ENCODE measurements around the gene CDH22. TPM values are rescaled to one million over a fixed set of nuclear protein-coding genes. Genes with fewer than 3 reads are reported as not detected.

The CDH22 gene
- total and polyA plus RNA-seq, 7 experiments from 2014 or later, result not detected

GRCh38 chr20:46312945-46313861 is 4.9 kb upstream of the CDH22 start:
- H3K4me3 Mint-ChIP-seq, result peak overlapping the region in 1 of 10 donors; percentile 75
- POLR2A ChIA-PET, result no interaction called here
- Histone ChIP-seq H3K9me3 (ENCODE audit: control insufficient read depth in 2 of 3, low read length in 3 of 3) (no peaks in the 10 kb centered on the region), H3K4me1 (ENCODE audit: control insufficient read depth in 2 of 2, insufficient read depth in 2 of 2, low read length in 2 of 2) (peaks cover 0 to 6% of the 10 kb centered on the region in 2 donors), H3K27me3 (ENCODE audit: control insufficient read depth in 2 of 2, insufficient read depth in 2 of 2, low read length in 2 of 2) (peaks cover 7 to 22% of the 10 kb centered on the region in 2 donors), H3K27ac (ENCODE audit: low read depth, low read length) (no peak overlapping the region), H3K4me3 (ENCODE audit: low read length) (no peak overlapping the region), H3K36me3 (ENCODE audit: control insufficient read depth in 2 of 3, insufficient read depth in 3 of 3, low read length in 3 of 3) (no peaks in the 10 kb centered on the region)
- ATAC-seq (no peak), DNase-seq (no peak)
- CTCF ChIA-PET, result no interaction called here
- peaks cover 0 to 24% (median 11%) of the 10 kb centered on the region in 7 donors for H3K4me1 Mint-ChIP-seq
- H3K27me3 Mint-ChIP-seq, result peaks cover 76 to 89% (median 84%) of the 10 kb centered on the region in 5 donors
- H3K27ac Mint-ChIP-seq, result no peak overlapping the region
- H3K36me3 Mint-ChIP-seq, result peaks cover 0 to 8% (median 0%) of the 10 kb centered on the region in 5 donors
- intact Hi-C loops (cut with micrococcal nuclease), result no loop called here
- peaks cover 0 to 3% (median 0%) of the 10 kb centered on the region in 11 donors for H3K9me3 Mint-ChIP-seq

DNA sequence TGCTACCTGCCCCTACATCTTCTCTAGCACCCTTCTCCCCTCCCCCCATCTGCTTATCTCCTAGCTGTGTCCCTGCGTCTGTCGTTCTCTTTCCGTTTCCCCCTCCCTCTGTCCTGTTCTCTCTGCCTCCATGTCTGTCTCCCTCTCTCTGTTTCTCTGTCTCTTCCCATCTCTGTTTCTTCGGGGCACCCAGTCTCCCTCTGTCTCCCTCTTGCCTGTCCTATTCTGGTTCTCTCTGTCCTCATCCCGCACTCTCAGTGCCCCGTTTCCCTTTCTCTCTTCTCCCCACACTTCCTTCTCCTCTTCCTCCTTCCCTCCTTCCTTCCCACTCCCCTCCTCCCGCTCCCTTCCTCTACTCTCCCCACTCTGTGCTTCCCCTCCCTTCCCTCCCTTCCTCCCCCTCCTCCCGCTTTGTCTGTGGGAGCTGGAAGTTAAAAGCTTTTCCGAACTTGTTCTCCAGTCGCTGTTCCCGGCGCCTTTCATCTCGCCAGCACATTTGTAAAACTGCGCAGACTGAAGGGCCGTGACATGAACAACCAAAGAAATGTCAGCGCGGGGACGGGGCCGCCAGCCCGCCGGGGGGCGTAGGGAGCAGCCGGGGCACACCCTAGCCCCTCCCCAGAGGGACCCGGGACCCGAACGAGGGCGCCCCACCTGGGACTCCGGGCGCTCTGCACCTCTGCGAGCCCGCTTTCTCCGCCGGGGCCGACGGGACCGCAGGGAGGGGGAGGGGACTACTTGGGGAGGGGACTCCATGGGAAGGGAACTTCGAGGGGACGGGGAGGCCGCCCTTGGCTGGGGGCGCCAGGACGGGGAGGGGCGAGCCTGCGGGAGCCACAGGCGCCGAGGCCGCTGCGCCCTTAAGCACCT is 4.0 kb upstream of the CDH22 start:
- intact Hi-C loops (cut with micrococcal nuclease), result no loop called here
- Histone ChIP-seq H3K9me3 (ENCODE audit: control insufficient read depth in 2 of 3, low read length in 3 of 3) (no peaks in the 10 kb centered on the region), H3K27ac (ENCODE audit: low read depth, low read length) (no peak overlapping the region), H3K27me3 (ENCODE audit: control insufficient read depth in 2 of 2, insufficient read depth in 2 of 2, low read length in 2 of 2) (peaks cover 7 to 20% of the 10 kb centered on the region in 2 donors), H3K4me1 (ENCODE audit: control insufficient read depth in 2 of 2, insufficient read depth in 2 of 2, low read length in 2 of 2) (peaks cover 0 to 6% of the 10 kb centered on the region in 2 donors), H3K36me3 (ENCODE audit: control insufficient read depth in 2 of 3, insufficient read depth in 3 of 3, low read length in 3 of 3) (no peaks in the 10 kb centered on the region), H3K4me3 (ENCODE audit: low read length) (no peak overlapping the region)
- Mint-ChIP-seq H3K4me1 (peaks cover 0 to 24% (median 11%) of the 10 kb centered on the region in 7 donors), H3K4me3 (peak overlapping the region in 8 of 10 donors; percentile 27 to 75 (median 37)), H3K27ac (no peak overlapping the region), H3K9me3 (peaks cover 0 to 3% (median 0%) of the 10 kb centered on the region in 11 donors), H3K36me3 (peaks cover 0 to 8% (median 0%) of the 10 kb centered on the region in 5 donors), H3K27me3 (peaks cover 75 to 84% (median 78%) of the 10 kb centered on the region in 5 donors)
- ChIA-PET POLR2A (no interaction called here), CTCF (no interaction called here)
- ATAC-seq (no peak), DNase-seq (no peak)

- Mint-ChIP-seq H3K27ac (no peak overlapping the region), H3K27me3 (peaks cover 74 to 84% (median 75%) of the 10 kb centered on the region in 5 donors), H3K9me3 (peaks cover 0 to 3% (median 0%) of the 10 kb centered on the region in 11 donors), H3K4me1 (peaks cover 3 to 25% (median 14%) of the 10 kb centered on the region in 7 donors), H3K4me3 (peak overlapping the region in 8 of 10 donors; percentile 27 to 75 (median 37)), H3K36me3 (peaks cover 0 to 8% (median 0%) of the 10 kb centered on the region in 5 donors)
- DNase-seq, result no peak
- Histone ChIP-seq H3K9me3 (ENCODE audit: control insufficient read depth in 2 of 3, low read length in 3 of 3) (no peaks in the 10 kb centered on the region), H3K27me3 (ENCODE audit: control insufficient read depth in 2 of 2, insufficient read depth in 2 of 2, low read length in 2 of 2) (peaks cover 7 to 22% of the 10 kb centered on the region in 2 donors), H3K4me1 (ENCODE audit: control insufficient read depth in 2 of 2, insufficient read depth in 2 of 2, low read length in 2 of 2) (peaks cover 0 to 6% of the 10 kb centered on the region in 2 donors), H3K4me3 (ENCODE audit: low read length) (no peak overlapping the region), H3K27ac (ENCODE audit: low read depth, low read length) (no peak overlapping the region), H3K36me3 (ENCODE audit: control insufficient read depth in 2 of 3, insufficient read depth in 3 of 3, low read length in 3 of 3) (no peaks in the 10 kb centered on the region)
- intact Hi-C loops (cut with micrococcal nuclease), result no loop called here
- ChIA-PET CTCF (no interaction called here), POLR2A (no interaction called here)
- no peak for ATAC-seq
Measured at GRCh38 chr20:46311719-46312074, 3.4 kb upstream of the CDH22 start.

- Histone ChIP-seq H3K27ac (ENCODE audit: low read depth, low read length) (no peak overlapping the region), H3K9me3 (ENCODE audit: control insufficient read depth in 2 of 3, low read length in 3 of 3) (no peaks in the 10 kb centered on the region), H3K36me3 (ENCODE audit: control insufficient read depth in 2 of 3, insufficient read depth in 3 of 3, low read length in 3 of 3) (no peaks in the 10 kb centered on the region), H3K4me1 (ENCODE audit: control insufficient read depth in 2 of 2, insufficient read depth in 2 of 2, low read length in 2 of 2) (peaks cover 0 to 6% of the 10 kb centered on the region in 2 donors), H3K27me3 (ENCODE audit: control insufficient read depth in 2 of 2, insufficient read depth in 2 of 2, low read length in 2 of 2) (peaks cover 7 to 22% of the 10 kb centered on the region in 2 donors), H3K4me3 (ENCODE audit: low read length) (no peak overlapping the region)
- Mint-ChIP-seq H3K27ac (no peak overlapping the region), H3K4me3 (peak overlapping the region in 3 of 10 donors; percentile 3 to 75 (median 44)), H3K4me1 (peaks cover 4 to 29% (median 16%) of the 10 kb centered on the region in 7 donors), H3K9me3 (peaks cover 0 to 2% (median 0%) of the 10 kb centered on the region in 11 donors), H3K36me3 (peaks cover 0 to 8% (median 0%) of the 10 kb centered on the region in 5 donors), H3K27me3 (peaks cover 75 to 84% (median 76%) of the 10 kb centered on the region in 5 donors)
- ChIA-PET CTCF (no interaction called here), POLR2A (no interaction called here)
- no peak for ATAC-seq
- intact Hi-C loops (cut with micrococcal nuclease), result no loop called here
- no peak for DNase-seq
Measured at GRCh38 chr20:46311039-46311650, 2.8 kb upstream of the CDH22 start.

GRCh38 chr20:46309945-46310344 is 1.6 kb upstream of the CDH22 start:
- no peak overlapping the region for H3K27ac ChIP-seq (ENCODE audit: low read depth, low read length)
- no peaks in the 10 kb centered on the region for H3K36me3 ChIP-seq (ENCODE audit: control insufficient read depth in 2 of 3, insufficient read depth in 3 of 3, low read length in 3 of 3)
- DNase-seq (no peak), ATAC-seq (no peak)
- intact Hi-C loops (cut with micrococcal nuclease), result loop anchor here (5.0 kb wide), 3 partner anchors 52 to 377 kb away; partner anchors contain the start of gene TP53RK (in 1 of the 2)
- no peak overlapping the region for H3K27ac Mint-ChIP-seq
- H3K4me1 ChIP-seq (ENCODE audit: control insufficient read depth in 2 of 2, insufficient read depth in 2 of 2, low read length in 2 of 2), result peaks cover 0 to 6% of the 10 kb centered on the region in 2 donors
- no peak overlapping the region for H3K4me3 ChIP-seq (ENCODE audit: low read length)
- peaks cover 65 to 84% (median 72%) of the 10 kb centered on the region in 5 donors for H3K27me3 Mint-ChIP-seq
- H3K4me3 Mint-ChIP-seq, result peak overlapping the region in 9 of 10 donors; percentile 0 to 80 (median 46)
- H3K27me3 ChIP-seq (ENCODE audit: control insufficient read depth in 2 of 2, insufficient read depth in 2 of 2, low read length in 2 of 2), result peaks cover 7 to 22% of the 10 kb centered on the region in 2 donors
- ChIA-PET CTCF (interaction anchor here (1.3 kb wide), 1 partner anchor 92 kb away, joined by 3 read pairs; no protein-coding TSS in a partner anchor), POLR2A (no interaction called here)
- H3K36me3 Mint-ChIP-seq, result peaks cover 0 to 8% (median 0%) of the 10 kb centered on the region in 5 donors
- peaks cover 0 to 2% (median 0%) of the 10 kb centered on the region in 11 donors for H3K9me3 Mint-ChIP-seq
- H3K9me3 ChIP-seq (ENCODE audit: control insufficient read depth in 2 of 3, low read length in 3 of 3), result no peaks in the 10 kb centered on the region
- H3K4me1 Mint-ChIP-seq, result peaks cover 4 to 29% (median 16%) of the 10 kb centered on the region in 7 donors

GRCh38 chr20:46307999-46308257 is 370 bp downstream of the CDH22 start:
- H3K4me1 ChIP-seq (ENCODE audit: control insufficient read depth in 2 of 2, insufficient read depth in 2 of 2, low read length in 2 of 2), result peaks cover 0 to 6% of the 10 kb centered on the region in 2 donors
- Mint-ChIP-seq H3K4me3 (peak overlapping the region in 2 of 10 donors; percentile 79 to 80), H3K27ac (no peak overlapping the region), H3K36me3 (peaks cover 0 to 8% (median 0%) of the 10 kb centered on the region in 5 donors), H3K9me3 (peaks cover 0 to 3% (median 0%) of the 10 kb centered on the region in 11 donors), H3K4me1 (peaks cover 4 to 29% (median 16%) of the 10 kb centered on the region in 7 donors), H3K27me3 (peaks cover 58 to 73% (median 68%) of the 10 kb centered on the region in 5 donors)
- intact Hi-C loops (cut with micrococcal nuclease), result loop anchor here (1.0 to 5.0 kb wide), 10 partner anchors 41 to 381 kb away; partner anchors contain the start of genes TP53RK (in 2 of the 2) and ELMO2 (in 1 of the 2)
- peaks cover 7 to 21% of the 10 kb centered on the region in 2 donors for H3K27me3 ChIP-seq (ENCODE audit: control insufficient read depth in 2 of 2, insufficient read depth in 2 of 2, low read length in 2 of 2)
- no peaks in the 10 kb centered on the region for H3K9me3 ChIP-seq (ENCODE audit: control insufficient read depth in 2 of 3, low read length in 3 of 3)
- no peak overlapping the region for H3K4me3 ChIP-seq (ENCODE audit: low read length)
- no peak overlapping the region for H3K27ac ChIP-seq (ENCODE audit: low read depth, low read length)
- ATAC-seq (no peak), DNase-seq (peak in 2 of 9 donors; percentile 8 to 12)
- POLR2A ChIA-PET, result no interaction called here
- CTCF ChIA-PET, result interaction anchor here (0.6 kb wide), 1 partner anchor 99 kb away, joined by 4 read pairs; the partner anchor contains the start of gene ELMO2
- H3K36me3 ChIP-seq (ENCODE audit: control insufficient read depth in 2 of 3, insufficient read depth in 3 of 3, low read length in 3 of 3), result no peaks in the 10 kb centered on the region

Data from naive thymus-derived CD4-positive, alpha-beta T cell (primary cell).